GM18873 (cell line): ENCODE measurements around the gene SFN.
"Not testable (repeated sequence)": the region's sequence is repeated elsewhere in the genome, so short reads cannot be mapped to it uniquely, and the experiment has no call there.

Experiments
- ATAC-seq: cut with Tn5 transposase; IDR thresholded peaks from one replicate; pipeline ENCODE4 v1.9.1; 2021; ENCODE audit warnings: mild to moderate bottlenecking, moderate library complexity, moderate number of reproducible peaks; ENCODE audit not compliant: unreplicated experiment, low FRiP score

Gene SFN

GRCh38 chr1:26861889-26862378, 1.0 kb upstream of the SFN start:
- ATAC-seq: no peak

- no peak for ATAC-seq
Observed at GRCh38 chr1:26863685-26864077, 732 bp downstream of the SFN start.

- ATAC-seq: peak; percentile 84
Observed at GRCh38 chr1:26864610-26865480, 1.9 kb downstream of the SFN start.

GRCh38 chr1:26873097-26873496, 10.1 kb downstream of the SFN start:
- not testable (repeated sequence) for ATAC-seq

- ATAC-seq: no peak
Observed at GRCh38 chr1:26874896-26875295, 11.9 kb downstream of the SFN start.

- ATAC-seq: no peak
Observed at GRCh38 chr1:26877326-26877725, 14.4 kb downstream of the SFN start.

- ATAC-seq: no peak
Observed at GRCh38 chr1:26879793-26880192, 16.8 kb downstream of the SFN start.

- ATAC-seq: not testable (repeated sequence)
Observed at GRCh38 chr1:26881611-26882010, 18.7 kb downstream of the SFN start.

- ATAC-seq: no peak
Observed at GRCh38 chr1:26882696-26883463, 19.9 kb downstream of the SFN start.

GRCh38 chr1:26887125-26887524, 24.2 kb downstream of the SFN start:
- no peak for ATAC-seq

GRCh38 chr1:26888231-26888630, 25.3 kb downstream of the SFN start:
- no peak for ATAC-seq

GRCh38 chr1:26889551-26890466, 26.9 kb downstream of the SFN start, which contains the start of gene GPN2:
TSS of gene GPN2 (minus strand) at chr1:26890283. CDS start at chr1:26890096, 187 bp downstream.
- no peak for ATAC-seq

GRCh38 chr1:26890467-26890796, 27.5 kb downstream of the SFN start:
- ATAC-seq: no peak

- ATAC-seq: no peak
Observed at GRCh38 chr1:26894263-26894662, 31.3 kb downstream of the SFN start.

GRCh38 chr1:26897351-26897750, 34.4 kb downstream of the SFN start:
- no peak for ATAC-seq

- no peak for ATAC-seq
Observed at GRCh38 chr1:26900001-26900814, 37.3 kb downstream of the SFN start, which contains the start of gene GPATCH3. TSS of gene GPATCH3 (minus strand) at chr1:26900467. CDS start at chr1:26900442, 25 bp downstream.

- no peak for ATAC-seq
Observed at GRCh38 chr1:26900815-26901511, 38.0 kb downstream of the SFN start.

- ATAC-seq: no peak
Observed at GRCh38 chr1:26907071-26907917, 44.3 kb downstream of the SFN start.
